NOMO-1 treated with dmso at 0.1 percent for 144 hours (cell line): Measurements from ENCODE around the gene TAF1L.

ENCODE experiments used
- DNase-seq: peaks from one replicate; lab custom pipeline; 2025; ENCODE audit not compliant: unreplicated experiment; lab: John Stamatoyannopoulos, UW

The TAF1L gene

DNA sequence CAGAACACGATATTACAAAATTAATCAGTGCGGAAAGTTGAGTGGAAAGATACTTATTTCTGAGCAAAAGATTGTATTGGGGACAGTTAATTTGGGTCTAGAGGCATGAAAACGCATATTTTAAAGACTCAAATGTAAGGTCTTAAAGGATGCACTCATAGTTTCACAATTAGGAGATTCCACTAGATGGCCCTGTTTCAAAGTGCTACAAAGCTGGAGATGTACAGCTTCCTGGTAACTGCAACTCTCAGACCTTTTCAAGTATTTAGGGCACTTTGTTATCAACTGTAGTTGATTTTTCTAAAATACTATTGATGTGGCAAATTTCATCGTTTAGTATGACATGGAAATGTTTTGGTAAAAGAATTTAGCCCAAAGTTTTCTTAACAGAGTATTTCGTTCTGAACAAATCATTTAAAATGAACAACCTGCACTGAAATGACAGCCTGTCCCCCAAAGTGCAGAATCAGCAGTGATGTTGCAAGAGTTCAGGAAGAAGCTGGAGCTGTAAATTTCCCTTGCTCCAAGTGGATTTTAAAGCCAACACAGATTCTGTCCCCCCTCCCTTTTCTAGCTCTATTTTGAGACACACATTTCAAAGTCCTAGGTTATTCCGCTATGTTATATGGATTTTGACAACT is 46.3 kb downstream of the TAF1L start:
- DNase-seq = no peak

DNA sequence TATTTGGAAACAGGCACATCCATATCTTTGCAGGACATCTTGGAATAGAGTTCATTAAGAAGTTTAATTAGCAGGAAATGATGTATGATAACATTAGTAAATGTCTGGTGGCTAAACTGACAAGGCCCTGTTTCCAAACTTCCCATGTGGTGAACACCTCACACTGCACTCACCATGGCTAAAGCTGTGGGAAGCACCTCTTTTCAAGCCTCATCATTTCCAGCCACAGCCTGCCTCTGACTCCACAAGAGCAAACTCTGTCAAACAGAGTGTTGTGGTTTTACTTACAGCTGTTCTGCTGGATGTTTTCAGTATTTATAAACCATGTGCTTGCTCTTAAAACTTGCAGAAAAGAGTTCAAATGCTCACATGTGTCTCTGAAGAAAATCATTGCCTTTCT is 47.6 kb downstream of the TAF1L start:
- no peak for DNase-seq

DNA sequence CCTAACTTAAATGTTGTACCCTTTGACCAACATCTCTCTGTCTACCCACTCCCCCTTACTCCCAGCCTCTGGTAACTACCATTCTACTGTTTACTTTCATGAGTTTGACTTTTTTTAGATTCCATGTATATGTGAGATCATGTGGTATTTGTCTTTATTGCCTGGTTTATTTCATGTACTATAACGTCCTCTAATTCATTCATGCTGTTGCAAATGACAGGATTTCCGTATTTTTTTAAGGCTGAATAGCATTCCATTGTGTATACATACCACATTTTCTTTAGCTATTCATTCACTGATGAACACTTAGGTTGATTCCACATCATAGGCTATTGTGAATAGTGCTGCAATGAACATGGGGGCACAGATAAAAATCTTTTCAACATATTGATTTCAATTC is 50.7 kb downstream of the TAF1L start:
- DNase-seq = no peak

DNA sequence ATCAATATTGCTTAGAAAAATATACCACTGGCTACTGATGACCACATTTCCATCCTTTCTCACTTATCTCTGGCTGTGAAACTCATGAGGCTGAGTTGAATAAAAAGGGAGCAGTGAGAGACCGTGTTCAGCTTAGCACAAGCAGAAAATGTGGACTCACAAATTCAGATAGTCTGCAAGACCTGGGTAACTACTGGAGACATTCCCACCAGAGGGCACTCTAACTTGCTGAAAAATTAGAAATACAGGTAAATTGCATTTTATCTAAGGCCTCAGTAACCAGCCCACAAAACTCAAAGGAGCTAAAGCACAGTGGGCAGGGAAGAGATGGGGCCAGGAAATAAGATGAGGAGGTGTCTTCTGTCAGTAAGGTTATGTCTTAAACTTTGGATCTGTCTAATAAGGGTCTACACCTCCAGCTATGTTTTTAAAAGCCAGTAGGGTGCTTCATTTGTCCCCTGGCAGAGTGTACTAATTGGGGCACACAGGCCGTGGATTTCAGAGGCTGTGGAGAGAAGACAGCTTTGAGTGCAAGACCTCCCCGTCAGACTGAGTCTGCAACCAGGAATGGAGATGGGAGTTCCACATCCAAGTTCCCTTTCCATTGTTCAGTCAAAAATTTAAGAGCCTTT is 53.8 kb downstream of the TAF1L start:
- DNase-seq = no peak

DNA sequence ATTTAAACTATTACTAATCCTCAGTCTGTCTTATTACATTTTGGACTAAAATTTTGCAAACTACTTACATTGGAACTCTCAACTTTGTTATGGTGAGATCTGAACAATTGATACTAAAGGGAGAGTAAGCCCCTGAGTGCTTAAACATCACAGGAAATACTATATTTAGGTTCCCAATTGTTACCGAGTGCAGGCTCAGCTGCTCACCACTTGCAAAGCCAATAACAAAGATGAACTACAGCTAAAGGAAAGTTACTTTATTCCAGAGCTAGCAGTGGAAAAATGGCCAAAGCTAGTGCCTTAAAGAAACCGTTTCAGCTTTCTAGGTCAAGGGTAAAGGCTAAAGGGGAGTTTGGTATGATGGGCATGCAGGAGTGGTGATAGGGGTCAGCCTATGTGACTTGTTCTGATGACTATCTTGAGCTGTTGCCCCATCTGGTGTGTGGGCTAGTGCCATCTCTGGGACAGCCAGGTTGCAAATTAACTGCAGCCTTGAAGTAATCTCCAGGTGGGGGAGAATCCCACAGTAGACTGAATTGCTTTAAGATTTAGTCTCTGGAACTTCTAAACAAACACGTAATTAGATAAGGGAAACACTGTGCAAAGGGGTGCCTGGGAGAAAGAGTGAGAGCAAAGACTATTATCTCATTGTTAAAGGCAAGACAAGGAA is 54.7 kb downstream of the TAF1L start:
- DNase-seq = no peak

DNA sequence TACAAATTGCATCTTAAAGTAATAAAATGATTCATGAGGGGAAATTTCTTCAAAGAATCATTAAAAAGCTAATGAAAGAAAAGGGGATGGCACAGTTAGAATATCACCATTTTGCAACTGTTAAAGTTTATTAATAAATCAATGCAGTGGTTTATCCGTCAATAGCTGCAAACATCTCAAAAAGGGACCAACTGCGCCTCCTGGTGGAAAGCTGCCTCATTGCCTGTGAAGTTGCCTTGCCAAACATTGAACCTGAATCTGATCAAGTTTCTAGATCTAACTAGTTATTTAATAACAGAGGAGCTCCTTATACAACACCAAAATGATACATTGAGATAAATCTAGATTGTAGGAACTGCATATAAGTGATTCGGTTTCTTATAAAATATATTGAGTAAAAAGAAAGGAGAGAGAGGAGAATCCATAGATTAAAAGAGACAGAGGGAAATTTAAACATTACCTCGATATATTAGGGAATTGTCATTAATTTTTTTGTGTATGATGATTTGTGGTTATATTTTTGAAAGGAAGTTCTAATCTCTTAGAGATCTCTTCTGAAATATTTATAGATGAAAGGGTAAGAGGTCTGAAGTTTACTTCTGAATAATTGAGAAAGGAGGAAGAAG is 55.6 kb downstream of the TAF1L start:
- no peak for DNase-seq
